ENCODE measurements around the gene ZNF423.

GRCh38 chr16:49867234-49867633, 11.3 kb upstream of the ZNF423 start:
- TF ChIP-seq CTCF (IDR thresholded peaks at IDR 0.05) (no peak), POLR2A (IDR thresholded peaks at IDR 0.05) (no peak)
